Medulla oblongata (tissue), 1 donor: Measurements from ENCODE around the gene ZDHHC18.

ENCODE experiments used
- DNase-seq: peaks from one replicate; pipeline ENCODE4 v3.0.0-alpha.2; 2015; ENCODE audit errors: extremely low spot score

ZDHHC18 gene, protein sequence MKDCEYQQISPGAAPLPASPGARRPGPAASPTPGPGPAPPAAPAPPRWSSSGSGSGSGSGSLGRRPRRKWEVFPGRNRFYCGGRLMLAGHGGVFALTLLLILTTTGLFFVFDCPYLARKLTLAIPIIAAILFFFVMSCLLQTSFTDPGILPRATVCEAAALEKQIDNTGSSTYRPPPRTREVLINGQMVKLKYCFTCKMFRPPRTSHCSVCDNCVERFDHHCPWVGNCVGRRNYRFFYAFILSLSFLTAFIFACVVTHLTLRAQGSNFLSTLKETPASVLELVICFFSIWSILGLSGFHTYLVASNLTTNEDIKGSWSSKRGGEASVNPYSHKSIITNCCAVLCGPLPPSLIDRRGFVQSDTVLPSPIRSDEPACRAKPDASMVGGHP

DNA sequence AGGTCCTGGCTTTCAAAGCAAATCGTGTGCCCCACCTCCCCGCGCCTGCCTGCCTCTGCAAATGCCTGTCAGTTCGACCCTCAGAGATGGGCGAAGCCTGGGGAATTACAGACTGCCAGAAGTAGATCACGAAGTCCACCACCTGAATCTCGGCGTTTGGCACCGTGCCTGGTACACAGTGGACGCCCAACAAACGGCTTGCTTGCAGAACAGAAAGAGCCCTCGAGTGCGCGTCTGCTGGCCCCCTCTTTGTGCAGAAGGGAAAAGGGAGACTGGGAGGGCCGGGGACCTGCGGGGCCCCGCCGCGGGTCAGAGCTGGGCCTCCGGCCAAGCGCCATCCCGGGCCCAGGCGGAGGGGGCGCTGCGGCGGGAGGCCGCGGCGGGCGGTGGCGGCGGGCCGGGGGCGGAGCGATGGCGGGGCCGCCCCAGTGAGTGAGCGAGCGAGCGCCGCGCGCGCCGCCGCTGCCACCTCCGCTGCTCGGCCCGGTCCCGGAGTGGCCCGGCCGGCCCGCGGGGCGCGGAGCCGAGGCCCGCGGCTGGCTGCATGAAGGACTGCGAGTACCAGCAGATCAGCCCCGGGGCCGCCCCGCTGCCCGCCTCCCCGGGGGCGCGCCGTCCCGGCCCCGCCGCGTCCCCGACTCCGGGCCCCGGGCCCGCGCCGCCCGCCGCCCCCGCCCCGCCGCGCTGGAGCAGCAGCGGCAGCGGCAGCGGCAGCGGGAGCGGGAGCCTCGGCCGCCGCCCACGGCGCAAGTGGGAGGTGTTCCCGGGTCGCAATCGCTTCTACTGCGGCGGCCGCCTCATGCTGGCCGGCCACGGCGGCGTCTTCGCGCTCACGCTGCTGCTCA is at the start of gene ZDHHC18:
Gene ZDHHC18, plus strand, starts transcription at position 428 of the 845 bp plus-strand sequence. Its CDS starts 117 bp downstream, at position 545.
- peak; percentile 63 for DNase-seq

DNA sequence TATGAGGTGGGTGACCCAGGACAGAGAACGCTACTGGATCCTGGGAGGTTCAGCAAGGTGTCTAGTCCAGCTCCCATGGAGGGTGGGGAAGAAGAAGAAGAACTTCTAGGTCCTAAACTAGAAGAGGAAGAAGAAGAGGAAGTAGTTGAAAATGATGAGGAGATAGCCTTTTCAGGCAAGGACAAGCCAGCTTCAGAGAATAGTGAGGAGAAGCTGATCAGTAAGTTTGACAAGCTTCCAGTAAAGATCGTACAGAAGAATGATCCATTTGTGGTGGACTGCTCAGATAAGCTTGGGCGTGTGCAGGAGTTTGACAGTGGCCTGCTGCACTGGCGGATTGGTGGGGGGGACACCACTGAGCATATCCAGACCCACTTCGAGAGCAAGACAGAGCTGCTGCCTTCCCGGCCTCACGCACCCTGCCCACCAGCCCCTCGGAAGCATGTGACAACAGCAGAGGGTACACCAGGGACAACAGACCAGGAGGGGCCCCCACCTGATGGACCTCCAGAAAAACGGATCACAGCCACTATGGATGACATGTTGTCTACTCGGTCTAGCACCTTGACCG is 47.3 kb upstream of the ZDHHC18 start:
- no peak for DNase-seq

DNA sequence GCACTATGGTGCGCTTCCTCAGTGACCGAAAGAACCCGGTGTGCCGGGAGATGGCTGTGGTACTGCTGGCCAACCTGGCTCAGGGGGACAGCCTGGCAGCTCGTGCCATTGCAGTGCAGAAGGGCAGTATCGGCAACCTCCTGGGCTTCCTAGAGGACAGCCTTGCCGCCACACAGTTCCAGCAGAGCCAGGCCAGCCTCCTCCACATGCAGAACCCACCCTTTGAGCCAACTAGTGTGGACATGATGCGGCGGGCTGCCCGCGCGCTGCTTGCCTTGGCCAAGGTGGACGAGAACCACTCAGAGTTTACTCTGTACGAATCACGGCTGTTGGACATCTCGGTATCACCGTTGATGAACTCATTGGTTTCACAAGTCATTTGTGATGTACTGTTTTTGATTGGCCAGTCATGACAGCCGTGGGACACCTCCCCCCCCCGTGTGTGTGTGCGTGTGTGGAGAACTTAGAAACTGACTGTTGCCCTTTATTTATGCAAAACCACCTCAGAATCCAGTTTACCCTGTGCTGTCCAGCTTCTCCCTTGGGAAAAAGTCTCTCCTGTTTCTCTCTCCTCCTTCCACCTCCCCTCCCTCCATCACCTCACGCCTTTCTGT is 46.0 kb upstream of the ZDHHC18 start:
- DNase-seq, result no peak

DNA sequence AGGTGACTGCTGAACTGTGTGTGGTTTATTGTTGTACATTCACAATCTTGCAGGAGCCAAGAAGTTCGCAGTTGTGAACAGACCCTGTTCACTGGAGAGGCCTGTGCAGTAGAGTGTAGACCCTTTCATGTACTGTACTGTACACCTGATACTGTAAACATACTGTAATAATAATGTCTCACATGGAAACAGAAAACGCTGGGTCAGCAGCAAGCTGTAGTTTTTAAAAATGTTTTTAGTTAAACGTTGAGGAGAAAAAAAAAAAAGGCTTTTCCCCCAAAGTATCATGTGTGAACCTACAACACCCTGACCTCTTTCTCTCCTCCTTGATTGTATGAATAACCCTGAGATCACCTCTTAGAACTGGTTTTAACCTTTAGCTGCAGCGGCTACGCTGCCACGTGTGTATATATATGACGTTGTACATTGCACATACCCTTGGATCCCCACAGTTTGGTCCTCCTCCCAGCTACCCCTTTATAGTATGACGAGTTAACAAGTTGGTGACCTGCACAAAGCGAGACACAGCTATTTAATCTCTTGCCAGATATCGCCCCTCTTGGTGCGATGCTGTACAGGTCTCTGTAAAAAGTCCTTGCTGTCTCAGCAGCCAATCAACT is 45.2 kb upstream of the ZDHHC18 start:
- DNase-seq, result no peak

DNA sequence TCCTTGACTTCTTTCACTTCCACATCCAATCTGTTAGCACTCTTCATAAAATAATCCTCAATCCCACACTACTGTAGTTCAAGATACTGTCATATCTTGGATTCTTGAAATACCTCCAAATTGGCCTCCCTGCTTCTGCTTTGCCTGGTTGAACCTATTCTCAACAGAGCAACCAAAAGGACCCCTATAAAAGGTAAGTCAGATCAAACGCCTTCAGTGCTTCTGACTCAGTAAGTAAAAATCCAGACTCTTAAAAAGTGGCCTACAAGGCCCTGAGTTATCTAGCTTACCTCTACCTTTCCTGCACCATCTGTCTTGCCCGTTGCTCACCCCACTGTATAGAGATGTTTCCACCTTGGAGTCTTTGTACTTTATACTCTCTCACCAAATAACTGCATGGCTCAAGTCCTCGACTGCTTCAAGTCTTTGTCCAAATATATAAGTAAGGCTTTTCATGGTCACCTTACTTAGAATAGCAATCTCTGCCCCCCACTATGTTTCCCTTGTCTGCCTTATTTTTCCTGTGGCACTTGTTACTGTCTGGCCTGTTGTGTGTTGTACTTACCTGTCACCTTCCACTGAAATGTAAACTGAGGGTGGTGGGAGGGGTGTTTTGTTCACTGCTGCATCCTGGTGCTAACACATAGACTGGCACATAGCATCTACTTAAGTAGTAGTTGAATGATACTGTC is 43.8 kb upstream of the ZDHHC18 start:
- DNase-seq, result no peak

DNA sequence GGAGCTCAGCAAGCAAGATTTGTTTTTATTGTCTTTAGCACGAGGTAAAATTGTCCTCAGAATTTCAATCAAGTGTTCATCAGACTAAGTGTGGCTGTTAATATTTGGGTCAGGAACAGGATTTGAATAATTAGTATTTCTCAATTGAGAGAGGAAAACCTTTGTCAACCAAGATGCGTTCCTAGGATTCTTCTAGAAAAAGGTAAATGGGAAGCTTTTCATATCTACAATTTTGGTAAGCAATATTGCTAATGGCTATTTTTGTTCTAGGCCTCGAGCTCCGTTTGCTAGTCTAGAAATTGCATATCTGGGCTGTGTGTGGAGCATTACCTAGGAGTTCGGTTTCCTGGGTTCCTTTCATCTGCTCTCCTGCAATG is 42.9 kb upstream of the ZDHHC18 start:
- DNase-seq, result no peak

DNA sequence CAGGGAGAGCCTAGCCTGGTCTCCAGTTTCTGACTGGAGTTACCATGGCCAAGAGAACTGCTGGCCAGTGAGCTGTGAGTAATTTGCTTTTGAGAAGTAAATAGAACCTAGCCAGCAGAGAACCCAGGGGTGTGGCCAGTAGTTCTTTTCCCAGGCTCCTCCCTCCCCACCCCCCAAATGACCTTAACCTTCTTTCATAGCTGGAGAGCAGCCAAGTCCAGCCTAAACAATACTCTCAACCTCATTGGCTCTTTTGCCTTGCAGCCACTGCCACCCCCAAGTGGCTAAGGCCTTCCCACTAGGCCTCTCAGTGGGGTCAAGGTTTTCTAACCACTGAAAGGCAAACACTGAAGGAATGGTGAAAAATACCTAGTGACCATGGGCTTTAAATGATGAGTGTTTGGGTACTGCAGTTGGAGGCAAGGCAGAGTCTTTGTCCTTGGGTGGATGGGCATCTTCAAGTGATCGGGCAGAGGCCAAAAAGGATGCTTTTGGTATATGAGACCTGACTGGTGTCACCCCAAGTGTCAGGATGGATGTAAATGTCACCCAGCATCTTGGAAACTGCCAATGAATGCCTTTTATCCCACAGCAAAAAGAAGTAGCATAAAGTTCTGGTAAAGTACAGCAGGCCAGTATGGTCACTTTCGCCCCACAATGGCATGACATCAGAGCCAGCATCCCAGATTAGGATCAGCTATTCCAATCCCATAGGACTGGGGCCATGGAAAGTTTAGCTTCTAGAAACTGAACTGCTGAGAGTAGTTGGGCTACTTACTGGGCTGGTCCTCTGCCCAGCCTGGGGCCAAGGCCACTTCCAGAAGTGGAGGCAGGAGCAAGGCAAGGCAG is 42.2 kb upstream of the ZDHHC18 start:
- DNase-seq, result peak; percentile 91

DNA sequence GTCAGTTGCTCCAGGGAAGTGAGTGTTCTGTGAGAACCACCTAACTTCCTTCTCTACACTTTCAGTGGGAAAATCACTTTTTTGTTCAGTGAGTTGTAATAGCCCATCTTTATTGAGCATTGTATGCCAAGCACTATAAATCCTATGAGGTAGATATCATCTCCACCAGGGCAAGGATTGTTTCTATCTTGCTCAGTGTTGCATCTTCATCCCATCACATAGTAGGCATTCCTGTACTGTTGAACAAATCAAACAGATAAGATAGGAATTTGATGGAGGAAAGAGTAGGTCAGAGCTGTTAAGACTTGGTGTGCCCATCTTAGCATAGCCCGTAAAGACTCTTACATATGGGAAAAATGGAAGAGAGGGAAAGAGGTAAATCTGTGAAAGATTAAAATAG is 41.6 kb upstream of the ZDHHC18 start:
- no peak for DNase-seq

DNA sequence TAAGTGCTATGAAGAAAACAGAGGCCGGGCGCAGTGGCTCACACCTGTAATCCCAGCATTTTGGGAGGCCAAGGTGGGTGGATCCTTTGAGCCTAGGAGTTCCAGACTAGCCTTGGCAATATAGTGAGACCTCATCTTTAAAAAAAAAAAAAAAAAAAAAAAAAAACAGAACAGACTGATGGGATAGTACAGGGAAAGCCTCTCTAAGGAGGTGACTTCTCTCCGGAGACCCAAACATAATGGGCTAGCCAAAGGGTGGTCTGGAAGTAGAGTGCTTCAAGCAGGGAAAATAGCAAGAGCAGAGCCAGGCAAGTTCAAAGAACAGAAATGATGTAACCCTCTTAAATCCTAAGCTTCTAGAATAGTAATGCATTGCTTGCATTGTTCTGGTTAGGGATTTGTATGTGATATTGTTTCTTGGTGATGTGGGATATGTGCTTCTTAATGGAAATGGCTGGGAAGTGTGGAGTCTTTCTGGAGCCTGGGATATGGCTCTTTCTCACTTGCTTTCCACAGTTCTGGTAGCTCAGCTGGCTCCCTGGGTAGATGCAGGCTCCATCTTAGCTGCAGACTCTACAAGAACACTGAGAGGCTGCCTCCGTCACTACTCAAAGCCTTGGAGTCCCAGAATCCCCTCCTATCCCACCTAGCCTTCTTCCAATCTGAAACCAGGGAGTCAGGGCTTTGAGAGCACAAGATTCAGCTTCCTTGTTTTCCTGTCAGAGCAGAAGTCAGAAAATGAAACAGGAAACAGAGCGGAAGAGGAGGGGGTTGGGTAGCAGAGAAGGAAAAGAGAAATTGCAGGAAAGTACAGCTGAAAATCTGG is 40.7 kb upstream of the ZDHHC18 start:
- DNase-seq, result peak; percentile 81

DNA sequence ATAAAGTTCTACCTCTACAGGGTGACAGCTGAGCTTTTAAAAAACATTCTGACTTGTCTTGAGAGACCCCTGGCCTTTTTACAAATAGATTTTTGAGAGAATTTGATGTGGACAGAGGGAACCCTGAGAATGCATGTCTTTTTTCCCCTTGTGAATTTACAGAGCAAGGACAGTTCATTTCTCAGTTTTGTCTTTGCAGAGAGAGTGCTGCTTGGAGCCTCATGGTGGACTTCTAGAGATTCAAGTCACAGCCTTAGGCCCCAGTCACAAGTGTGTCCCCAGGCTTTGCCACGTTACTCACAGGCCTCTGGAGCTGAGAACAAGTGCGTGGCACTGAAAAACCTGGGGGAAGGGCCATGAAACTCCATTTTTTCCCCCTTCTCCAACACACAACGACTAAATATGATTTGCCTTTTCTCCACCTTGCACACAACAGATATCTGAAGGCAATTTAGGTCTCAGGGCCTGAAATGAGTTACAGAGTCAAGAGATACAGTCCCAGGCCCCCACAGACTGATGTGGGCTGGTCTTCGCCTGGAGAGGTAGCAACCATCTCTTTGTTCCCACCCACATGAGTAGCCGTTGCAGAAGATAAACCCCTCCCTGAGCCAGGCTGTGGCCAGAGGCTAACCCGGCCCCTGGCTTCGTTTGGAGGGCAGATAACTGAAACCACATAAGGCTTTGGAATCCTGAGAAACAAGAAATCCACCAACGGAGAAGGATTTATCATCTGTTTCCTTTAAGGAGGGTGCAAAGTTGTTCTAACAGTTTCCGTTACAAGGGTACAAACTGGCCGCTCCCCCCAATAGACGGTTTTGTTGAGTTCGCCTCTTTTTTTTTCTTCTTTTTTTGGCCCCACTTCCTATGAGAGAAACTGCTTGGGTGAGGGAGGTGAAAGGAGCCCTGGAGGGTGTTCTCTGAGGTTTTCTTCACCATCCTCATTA is 39.8 kb upstream of the ZDHHC18 start:
- DNase-seq, result peak; percentile 66

DNA sequence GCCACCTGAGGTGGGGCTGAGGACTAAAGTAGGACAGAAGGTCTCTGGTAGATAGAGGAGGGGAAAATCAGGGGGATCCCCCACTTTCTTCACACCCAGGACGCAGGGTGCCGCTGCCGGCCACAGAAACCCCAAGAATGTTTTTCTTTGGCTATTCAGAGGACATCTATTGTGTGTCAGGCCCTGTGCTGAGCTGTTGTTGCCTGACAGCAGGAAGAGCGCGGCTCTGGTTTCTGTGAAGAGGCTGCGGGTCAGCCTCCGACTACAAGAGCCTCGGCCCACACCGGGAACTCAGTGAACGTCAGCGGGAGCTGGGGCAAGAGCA is 39.1 kb upstream of the ZDHHC18 start:
- no peak for DNase-seq

DNA sequence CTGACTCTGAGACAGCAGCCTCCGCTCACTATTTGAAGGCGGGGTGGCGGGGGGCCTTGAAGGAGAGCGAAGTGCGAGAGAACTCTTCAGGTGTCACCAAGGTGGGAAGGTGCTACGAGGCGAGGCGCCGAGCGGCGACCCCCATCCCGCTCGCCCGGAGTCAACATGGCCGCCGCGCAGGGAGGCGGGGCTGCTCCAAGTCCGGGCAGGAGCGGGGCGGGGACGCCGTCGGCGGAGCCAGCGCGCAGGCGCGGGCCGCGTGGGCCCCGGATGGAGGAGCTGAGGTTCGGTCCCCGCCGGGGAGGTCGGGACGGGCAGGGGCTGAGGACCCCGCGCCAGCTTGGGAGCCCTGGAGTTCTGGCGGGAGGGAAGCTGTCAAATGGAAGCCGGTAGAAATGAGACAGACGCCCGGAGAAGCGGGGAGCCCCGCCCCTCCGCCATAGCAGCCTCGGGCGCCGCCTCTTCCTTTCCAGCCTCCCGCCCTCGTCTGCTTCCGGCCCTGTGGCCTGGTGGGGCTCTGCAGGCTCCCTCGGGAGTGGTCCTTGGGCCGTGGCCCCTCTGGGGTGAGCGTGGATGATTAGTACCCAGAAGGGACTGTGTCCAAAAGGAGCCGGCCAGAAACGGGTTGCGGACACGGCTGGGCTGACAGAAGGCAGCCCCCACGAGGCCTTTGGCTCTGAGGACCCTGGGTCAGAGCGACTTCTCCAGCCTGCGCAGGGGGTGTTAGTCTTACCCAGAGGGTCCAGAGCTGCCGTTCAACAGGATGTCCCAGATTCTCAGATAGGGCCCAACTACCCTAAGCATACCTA is 38.6 kb upstream of the ZDHHC18 start, which contains the start of gene PIGV:
Gene PIGV, plus strand, starts transcription at position 245 of the 809 bp plus-strand sequence. CDS start 2,866 bp downstream, outside the sequence.
- DNase-seq, result peak; percentile 89

DNA sequence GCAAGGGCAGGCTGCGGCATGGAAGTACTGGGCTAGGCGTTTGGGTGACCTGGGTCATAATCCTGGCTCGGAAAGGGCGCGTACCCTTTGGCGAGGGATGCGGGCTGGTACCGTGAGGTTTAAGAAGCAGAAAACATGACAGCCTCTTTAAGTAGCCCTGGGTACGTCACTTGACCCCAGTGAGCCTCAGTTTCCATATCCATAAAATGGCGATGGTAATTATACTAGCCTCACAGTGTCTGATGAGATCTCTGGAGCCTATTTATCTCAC is 38.0 kb upstream of the ZDHHC18 start:
- no peak for DNase-seq

DNA sequence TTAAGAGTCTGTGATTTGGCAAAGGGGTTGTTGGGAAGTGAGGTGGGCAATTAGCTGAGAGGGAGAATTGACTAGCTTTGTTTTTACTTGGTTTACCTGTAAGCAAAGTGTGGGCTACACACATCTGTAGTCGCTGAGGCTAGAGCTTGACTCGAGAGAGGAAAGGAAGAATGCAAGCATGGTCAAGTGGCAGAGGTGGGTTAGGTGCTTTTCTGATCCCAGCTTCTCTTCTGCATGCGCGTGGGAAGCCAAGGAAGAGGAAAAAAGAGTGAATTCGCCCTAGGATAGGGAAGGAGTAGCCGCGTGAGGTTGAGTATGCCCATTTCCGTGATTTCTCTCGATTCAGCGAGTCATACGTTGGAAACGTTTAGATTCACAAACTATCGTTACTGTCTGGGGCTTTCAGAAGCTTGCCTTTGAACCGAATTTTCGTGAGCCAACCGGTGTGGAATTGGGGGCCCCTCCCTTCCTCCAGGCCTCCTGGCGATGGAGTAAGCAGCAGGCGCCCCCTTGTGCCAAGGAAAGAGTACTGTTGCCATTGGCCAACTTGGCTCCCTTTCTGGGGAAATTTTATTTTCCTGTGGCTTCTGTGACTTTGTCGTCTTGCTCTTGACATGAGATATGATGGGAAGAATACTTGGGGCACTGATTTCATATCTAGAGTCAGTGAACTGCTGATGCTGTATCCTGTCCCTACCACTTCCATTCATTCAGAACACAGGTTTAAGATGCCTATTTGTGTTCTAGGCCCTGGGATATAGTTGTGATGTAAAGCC is 37.5 kb upstream of the ZDHHC18 start:
- peak; percentile 95 for DNase-seq

DNA sequence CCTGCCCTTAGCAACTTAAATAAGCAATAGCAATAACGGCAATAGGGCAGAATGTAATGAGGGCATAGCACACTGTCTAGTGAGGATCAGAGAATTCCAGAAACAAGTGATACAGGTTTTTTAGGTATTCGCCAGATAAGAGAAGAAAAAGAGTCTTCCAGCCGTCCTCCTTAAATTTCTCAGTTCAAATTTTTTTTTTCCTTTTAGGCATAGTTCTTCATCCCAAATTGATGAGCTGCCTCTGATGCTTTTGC is 36.9 kb upstream of the ZDHHC18 start:
- DNase-seq, result no peak

DNA sequence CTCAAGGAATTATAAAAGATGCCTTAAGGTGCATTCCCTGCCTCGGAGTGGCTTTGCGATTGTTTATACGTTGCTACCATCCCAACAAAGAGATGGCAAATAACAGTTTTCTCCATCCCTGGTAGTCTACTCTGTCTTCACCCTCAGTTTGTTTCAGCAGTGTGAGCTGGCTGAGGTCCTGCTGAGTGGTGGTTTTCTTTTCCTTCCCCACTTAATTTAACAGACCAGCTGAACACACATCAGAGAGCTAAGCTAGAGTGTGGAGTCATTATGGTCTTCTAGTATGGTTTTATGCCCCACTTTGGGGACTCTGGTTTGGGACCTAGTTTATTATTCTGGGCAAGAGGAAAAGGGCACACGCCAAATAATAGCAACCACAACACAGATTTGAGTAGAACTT is 36.6 kb upstream of the ZDHHC18 start:
- DNase-seq, result no peak

DNA sequence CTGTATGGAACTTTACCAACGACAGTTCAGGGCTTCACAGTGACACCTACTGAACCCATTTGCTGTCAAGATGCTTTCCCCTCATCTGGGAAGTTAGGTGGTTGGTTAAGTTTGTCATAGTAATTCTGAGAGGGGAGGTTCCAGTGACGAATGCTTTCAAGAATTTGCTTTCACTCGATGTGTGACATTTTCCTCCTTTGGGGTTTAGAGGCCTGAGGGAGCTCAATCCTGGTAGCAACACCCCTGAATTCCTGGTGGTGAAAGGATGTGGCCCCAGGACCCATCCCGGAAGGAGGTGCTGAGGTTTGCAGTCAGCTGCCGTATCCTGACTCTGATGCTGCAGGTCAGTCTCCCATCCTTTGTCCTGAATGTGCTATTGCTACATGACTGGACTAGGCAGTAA is 35.9 kb upstream of the ZDHHC18 start:
- DNase-seq, result no peak
